Measurements from ENCODE around the gene HIC1. TPM values are rescaled to one million over a fixed set of nuclear protein-coding genes. Genes with fewer than 3 reads are reported as not detected.

HIC1 gene
- total and polyA plus RNA-seq, 2 of the 4 experiments (the other 2 are of a cell fraction), result 10.4 to 23.0 TPM

DNA sequence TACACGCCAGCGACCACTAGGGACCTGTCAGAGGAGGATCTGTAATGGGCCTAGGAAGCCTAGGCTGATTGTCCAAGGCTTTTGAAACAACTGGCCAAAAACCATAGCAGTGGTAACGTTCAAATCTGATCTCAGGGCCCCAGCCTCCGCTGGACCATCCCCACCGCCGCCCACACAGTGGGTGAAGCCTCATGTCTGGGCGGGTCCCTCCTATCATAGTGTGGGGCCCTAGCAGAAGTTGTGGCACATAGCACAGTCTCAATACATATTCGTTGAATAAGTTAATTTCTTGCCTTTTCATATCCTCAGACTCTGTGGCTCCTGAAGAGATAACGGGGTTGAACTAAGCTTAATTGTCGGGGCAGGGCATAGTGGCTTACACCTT lies 24.1 kb upstream of the HIC1 start:
- H3K4me1 ChIP-seq (ENCODE audit: control insufficient read depth, insufficient read depth, low read length), result peaks cover 17% of the 10 kb centered on the region
- H4K8ac ChIP-seq (ENCODE audit: low read depth in 2 of 2, low read length in 2 of 2), result peak overlapping the region in 1 of 2 experiments; percentile 51; a peak in 1 of 4 replicates
- H4K91ac ChIP-seq (ENCODE audit: insufficient read depth, low read depth, low read length), result peak overlapping the region; percentile 5; the same call in 1 of the 2 replicates
- no peak overlapping the region for H3K56ac ChIP-seq (ENCODE audit: extremely low read depth, insufficient read depth, low read length)
- H3K9me1 ChIP-seq (ENCODE audit: insufficient read depth, low read length), result peaks cover 16% of the 10 kb centered on the region
- CTCF ChIA-PET, result interaction anchor here (1.0 kb wide), 1 partner anchor 122 kb away, joined by 4 read pairs; no protein-coding TSS in a partner anchor
- H4K5ac ChIP-seq (ENCODE audit: low read depth, low read length), result no peak overlapping the region; the same call in 1 of the 2 replicates
- DNase-seq (no peak), ATAC-seq (ENCODE audit: low read depth) (no peak)
- H3K4me3 ChIP-seq (ENCODE audit: insufficient read depth, low read depth, low read length), result peak overlapping the region; percentile 68
- H2AK9ac ChIP-seq (replicated peaks; ENCODE audit: low read depth, low read length, poor library complexity), result peak overlapping the region; percentile 86
- peak overlapping the region; percentile 55 for H3K9ac ChIP-seq (ENCODE audit: low read depth, low read length)
- TF ChIP-seq CHD1 (IDR thresholded peaks at IDR 0.05; ENCODE audit: low read depth, low read length) (no peak), POLR2A (IDR thresholded peaks at IDR 0.05; ENCODE audit: low read depth, low read length) (no peak), RCOR1 (IDR thresholded peaks at IDR 0.05; ENCODE audit: insufficient replicate concordance, low read length) (no peak), FOS (IDR thresholded peaks at IDR 0.05; ENCODE audit: low read depth, low read length) (no peak), MAZ (IDR thresholded peaks at IDR 0.05; ENCODE audit: borderline replicate concordance, low read depth, low read length) (no peak), RAD21 (IDR thresholded peaks at IDR 0.05; ENCODE audit: low read length) (peak; percentile 74), RFX5 (IDR thresholded peaks at IDR 0.05; ENCODE audit: low read depth, low read length) (no peak), BHLHE40 (IDR thresholded peaks at IDR 0.05; ENCODE audit: low read depth, low read length) (no peak)
- TF ChIP-seq, protein P1, sequence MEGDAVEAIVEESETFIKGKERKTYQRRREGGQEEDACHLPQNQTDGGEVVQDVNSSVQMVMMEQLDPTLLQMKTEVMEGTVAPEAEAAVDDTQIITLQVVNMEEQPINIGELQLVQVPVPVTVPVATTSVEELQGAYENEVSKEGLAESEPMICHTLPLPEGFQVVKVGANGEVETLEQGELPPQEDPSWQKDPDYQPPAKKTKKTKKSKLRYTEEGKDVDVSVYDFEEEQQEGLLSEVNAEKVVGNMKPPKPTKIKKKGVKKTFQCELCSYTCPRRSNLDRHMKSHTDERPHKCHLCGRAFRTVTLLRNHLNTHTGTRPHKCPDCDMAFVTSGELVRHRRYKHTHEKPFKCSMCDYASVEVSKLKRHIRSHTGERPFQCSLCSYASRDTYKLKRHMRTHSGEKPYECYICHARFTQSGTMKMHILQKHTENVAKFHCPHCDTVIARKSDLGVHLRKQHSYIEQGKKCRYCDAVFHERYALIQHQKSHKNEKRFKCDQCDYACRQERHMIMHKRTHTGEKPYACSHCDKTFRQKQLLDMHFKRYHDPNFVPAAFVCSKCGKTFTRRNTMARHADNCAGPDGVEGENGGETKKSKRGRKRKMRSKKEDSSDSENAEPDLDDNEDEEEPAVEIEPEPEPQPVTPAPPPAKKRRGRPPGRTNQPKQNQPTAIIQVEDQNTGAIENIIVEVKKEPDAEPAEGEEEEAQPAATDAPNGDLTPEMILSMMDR (conservative IDR thresholded peaks at IDR 0.05; ENCODE audit: low read depth, low read length), result peak; percentile 66
- TF ChIP-seq, protein P2, sequence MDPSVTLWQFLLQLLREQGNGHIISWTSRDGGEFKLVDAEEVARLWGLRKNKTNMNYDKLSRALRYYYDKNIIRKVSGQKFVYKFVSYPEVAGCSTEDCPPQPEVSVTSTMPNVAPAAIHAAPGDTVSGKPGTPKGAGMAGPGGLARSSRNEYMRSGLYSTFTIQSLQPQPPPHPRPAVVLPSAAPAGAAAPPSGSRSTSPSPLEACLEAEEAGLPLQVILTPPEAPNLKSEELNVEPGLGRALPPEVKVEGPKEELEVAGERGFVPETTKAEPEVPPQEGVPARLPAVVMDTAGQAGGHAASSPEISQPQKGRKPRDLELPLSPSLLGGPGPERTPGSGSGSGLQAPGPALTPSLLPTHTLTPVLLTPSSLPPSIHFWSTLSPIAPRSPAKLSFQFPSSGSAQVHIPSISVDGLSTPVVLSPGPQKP (IDR thresholded peaks at IDR 0.05; ENCODE audit: borderline replicate concordance, low read depth, low read length), result no peak
- peak overlapping the region; percentile 67 for H2AFZ ChIP-seq (replicated peaks; ENCODE audit: low read length, poor library complexity)
- H2BK15ac ChIP-seq (ENCODE audit: low read depth, low read length), result no peak overlapping the region; the same call in 2 of the 3 replicates
- H3K14ac ChIP-seq (replicated peaks; ENCODE audit: low read depth, low read length), result no peak overlapping the region
- dilution Hi-C loops (cut with HindIII; ENCODE audit: low sequenced_read_pairs, unreplicated experiment), result no loop called here
- POLR2A ChIA-PET (ENCODE audit: unreplicated experiment), result no interaction called here
- H3K4ac ChIP-seq (ENCODE audit: low read depth, low read length), result peak overlapping the region; percentile 66
- H2BK120ac ChIP-seq (ENCODE audit: low read depth, low read length), result no peak overlapping the region
- BruUV-seq (replicated peaks), result no TSS peak
- peak overlapping the region; percentile 70 for H3K4me2 ChIP-seq (ENCODE audit: low read depth, low read length)
- intact Hi-C loops (cut with micrococcal nuclease), result loop anchor here (1.0 to 5.0 kb wide), 2 partner anchors 148 to 453 kb away; no protein-coding TSS in a partner anchor
- H3K79me1 ChIP-seq (ENCODE audit: low read depth in 1 of 2, low read length in 2 of 2), result peaks cover 17 to 44% of the 10 kb centered on the region in 2 experiments
- no peak overlapping the region for H2BK20ac ChIP-seq (ENCODE audit: low read depth, low read length)
- no peaks in the 10 kb centered on the region for H3K9me3 ChIP-seq (ENCODE audit: control insufficient read depth, insufficient read depth, low read length)
- no peak overlapping the region for H3K18ac ChIP-seq (ENCODE audit: low read depth, low read length)
- H3K27ac ChIP-seq (ENCODE audit: insufficient read depth, low read length), result peak overlapping the region; percentile 37
- in situ Hi-C loops (cut with MboI; ENCODE audit: low sequenced_read_pairs), result loop anchor here (25.0 kb wide), 1 partner anchor 318 kb away; the partner anchor contains the start of genes TLCD2 and WDR81
- H3K36me3 ChIP-seq (ENCODE audit: control insufficient read depth, insufficient read depth, low read length), result peaks cover 6% of the 10 kb centered on the region
- WGBS, 2 experiments (ENCODE audit: extremely low coverage in 2 of 2, insufficient read length in 1 of 2), result no CpG with 5 or more reads among the region's 10 CpGs
- H2AK5ac ChIP-seq (ENCODE audit: low read depth, low read length), result peak overlapping the region; percentile 59
- 0 out of 2 replicates have a peak overlapping the region, but pooled peaks have one; percentile 2 for H3K23ac ChIP-seq (ENCODE audit: low read depth, low read length)
- peak overlapping the region; percentile 40 for H2BK5ac ChIP-seq (ENCODE audit: low read depth, low read length, poor library complexity, severe bottlenecking)
- peaks cover 10% of the 10 kb centered on the region for H3K27me3 ChIP-seq (ENCODE audit: control insufficient read depth, insufficient read depth, low read length)
- H4K20me1 ChIP-seq (ENCODE audit: insufficient read depth, low read length), result peaks cover 3% of the 10 kb centered on the region; the same call in 1 of the 2 replicates
